Sigmoid colon (tissue), 7 donors: ENCODE results near the gene DEFB114. TPM values are rescaled to one million over a fixed set of nuclear protein-coding genes. Genes with fewer than 3 reads are reported as not detected.

ENCODE experiments used
- DNase-seq: peaks from one replicate; pipeline ENCODE4 v3.0.0-alpha.2; 2019
- H3K27ac ChIP-seq, 4 donors: fragments of 200-600 bp; sonication (generic); one replicate each; pipeline ENCODE4 v1.5.1; 2016 to 2019; ENCODE audit warnings: mild to moderate bottlenecking in 1 of 4
- H3K27me3 ChIP-seq, 3 donors: fragments of 200-600 bp; sonication (generic); one replicate each; pipeline ENCODE4 v1.5.1; 2019; ENCODE audit warnings: mild to moderate bottlenecking in 1 of 3
- H3K36me3 ChIP-seq, 4 donors: fragments of 200-600 bp; sonication (generic); one replicate each; pipeline ENCODE4 v1.5.1; 2016 to 2019
- H3K4me1 ChIP-seq, 4 donors: fragments of 200-600 bp; sonication (generic); one replicate each; pipeline ENCODE4 v1.5.1; 2017 to 2019
- H3K4me3 ChIP-seq, 4 donors: fragments of 200-600 bp; sonication (generic); one replicate each; pipeline ENCODE4 v1.5.1; 2017 to 2019; ENCODE audit warnings: mild to moderate bottlenecking in 2 of 4, moderate library complexity in 1 of 4
- H3K9me3 ChIP-seq, 4 donors: fragments of 200-600 bp in 3 of 4; sonication (generic) in 3 of 4; one replicate each; pipeline versions ENCODE4 v1.5.1 to v1.6.1; 2013 to 2019
- CTCF ChIP-seq, 4 experiments: fragments of 450-650 bp in 3 of 4; fragments of 200-600 bp in 1 of 4; IDR thresholded peaks; one replicate each; pipeline ENCODE4 v1.5.1; 2016 to 2019; ENCODE audit warnings: antibody characterized with exemption in 4 of 4, mild to moderate bottlenecking in 3 of 4, moderate library complexity in 2 of 4
- EP300 ChIP-seq, 4 donors: sonication (generic); formaldehyde crosslinking; IDR thresholded peaks; one replicate each; pipeline ENCODE4 v1.6.1; 2017; ENCODE audit warnings: antibody characterized with exemption in 4 of 4
- POLR2A ChIP-seq, 2 donors: fragments of 450-650 bp; IDR thresholded peaks; one replicate each; pipeline ENCODE4 v1.6.1; 2016; ENCODE audit warnings: antibody characterized with exemption in 2 of 2, mild to moderate bottlenecking in 2 of 2, moderate library complexity in 2 of 2
- POLR2AphosphoS5 ChIP-seq, 4 donors: sonication (generic); formaldehyde crosslinking; IDR thresholded peaks; one replicate each; pipeline ENCODE4 v1.6.1; 2017; ENCODE audit warnings: antibody characterized with exemption in 4 of 4
- WGBS, 2 donors: extraction: QIAGEN DNeasy Blood & Tissue Kit; methylation state at CpG; one replicate each; pipeline ENCODE4 v1.1.7; 2013; 5-methylcytosine and 5-hydroxymethylcytosine counted together
- intact Hi-C: fragments of 100-400 bp; cut with DNase I; formaldehyde crosslinking; loops from one replicate; pipeline ENCODE4 v1.15.1; 2023
- polyA plus RNA-seq, 3 donors: library from polyadenylated mRNA; stranded (reverse); fragments of 200-250 nt; gene quantifications; one replicate each; pipeline ENCODE4 v1.2.3, GENCODE V29; 2013
- total RNA-seq, 4 donors: library from RNA; depleted of rRNA; stranded (reverse); fragments of >200 nt; gene quantifications; one replicate each; pipeline ENCODE4 v1.1.0, GENCODE V29; 2016
- donor health status: healthy with polysubstance abuse.
- donor health status: Bipolar disorder and iron deficiency.
- donor health status: healthy.

The DEFB114 gene, protein sequence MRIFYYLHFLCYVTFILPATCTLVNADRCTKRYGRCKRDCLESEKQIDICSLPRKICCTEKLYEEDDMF
- total RNA-seq (not detected), polyA plus RNA-seq (not detected)

DNA sequence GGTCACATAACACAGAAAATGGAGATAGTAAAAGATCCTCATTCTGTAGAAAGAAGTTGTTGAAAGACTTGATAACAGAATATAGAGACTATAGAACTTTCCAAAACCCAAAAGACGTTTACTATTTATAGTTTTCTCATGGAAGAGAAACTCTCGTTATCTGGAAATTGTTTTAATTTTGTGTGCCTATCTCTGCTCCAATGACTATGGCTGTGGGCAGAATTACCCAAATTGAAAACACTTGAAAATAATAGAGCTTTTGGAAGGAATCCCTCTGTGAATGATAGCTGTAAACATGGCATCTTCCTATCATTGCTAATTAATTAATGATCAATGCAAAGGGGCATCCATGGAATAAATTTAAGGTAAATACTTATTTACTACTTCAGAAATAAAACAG is at the start of gene DEFB114:
Gene DEFB114, minus strand, starts transcription at position 101 of the 400 bp plus-strand sequence. Its CDS starts 59 bp downstream, at position 42.
- H3K36me3 ChIP-seq: no peaks in the 10 kb centered on the region
- TF ChIP-seq POLR2A (IDR thresholded peaks at IDR 0.05): no peak
- no peak for TF ChIP-seq CTCF (IDR thresholded peaks at IDR 0.05)
- 56 to 76% methylated on average over 2 of the region's 2 CpGs for WGBS, 2 donors
- H3K4me1 ChIP-seq: no peaks in the 10 kb centered on the region
- H3K27me3 ChIP-seq: no peaks in the 10 kb centered on the region
- no peak within 1 kb of the TSS for H3K4me3 ChIP-seq
- no peak within 1 kb of the TSS for H3K27ac ChIP-seq
- no peak for DNase-seq
- intact Hi-C loops: no loop called here
- no peaks in the 10 kb centered on the region for H3K9me3 ChIP-seq

DNA sequence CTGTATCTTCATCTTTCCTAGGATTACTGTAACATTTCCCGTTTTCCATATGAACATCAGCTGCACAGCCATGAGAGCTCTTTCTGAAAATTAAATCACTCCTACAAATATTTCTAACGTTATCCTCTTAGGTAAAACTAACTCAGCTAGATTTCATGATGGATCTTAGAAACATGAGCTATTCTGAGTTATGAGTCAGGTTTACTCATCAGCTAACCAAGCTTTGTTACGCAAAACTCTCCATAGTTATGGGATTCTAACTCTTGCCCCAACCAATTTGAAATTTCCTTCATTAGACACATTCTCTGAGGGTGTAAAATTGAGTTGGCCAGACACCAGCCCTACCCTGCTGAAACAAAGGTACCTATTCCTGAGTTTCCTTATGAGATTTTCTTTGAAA is 43.9 kb upstream of the DEFB114 start:
- Histone ChIP-seq H3K27ac (no peak overlapping the region), H3K36me3 (no peaks in the 10 kb centered on the region), H3K9me3 (no peaks in the 10 kb centered on the region), H3K4me1 (no peaks in the 10 kb centered on the region), H3K27me3 (no peaks in the 10 kb centered on the region), H3K4me3 (no peak overlapping the region)
- DNase-seq: no peak
- intact Hi-C loops: no loop called here
- WGBS, 2 donors: 83 to 87% methylated on average over 3 of the region's 3 CpGs
- TF ChIP-seq POLR2AphosphoS5 (IDR thresholded peaks at IDR 0.05) (no peak), POLR2A (IDR thresholded peaks at IDR 0.05) (no peak), CTCF (IDR thresholded peaks at IDR 0.05) (no peak), EP300 (IDR thresholded peaks at IDR 0.05) (no peak)

GRCh38 chr6:50003139-50003538 is 39.2 kb upstream of the DEFB114 start:
- Histone ChIP-seq H3K4me3 (no peak overlapping the region), H3K9me3 (no peaks in the 10 kb centered on the region), H3K4me1 (no peaks in the 10 kb centered on the region), H3K36me3 (no peaks in the 10 kb centered on the region), H3K27me3 (no peaks in the 10 kb centered on the region), H3K27ac (no peak overlapping the region)
- DNase-seq: no peak
- intact Hi-C loops: no loop called here
- 39 to 60% methylated on average over 3 of the region's 3 CpGs for WGBS, 2 donors
- TF ChIP-seq POLR2A (IDR thresholded peaks at IDR 0.05): no peak
- no peak for TF ChIP-seq CTCF (IDR thresholded peaks at IDR 0.05)
- no peak for TF ChIP-seq EP300 (IDR thresholded peaks at IDR 0.05)
- TF ChIP-seq POLR2AphosphoS5 (IDR thresholded peaks at IDR 0.05): no peak

DNA sequence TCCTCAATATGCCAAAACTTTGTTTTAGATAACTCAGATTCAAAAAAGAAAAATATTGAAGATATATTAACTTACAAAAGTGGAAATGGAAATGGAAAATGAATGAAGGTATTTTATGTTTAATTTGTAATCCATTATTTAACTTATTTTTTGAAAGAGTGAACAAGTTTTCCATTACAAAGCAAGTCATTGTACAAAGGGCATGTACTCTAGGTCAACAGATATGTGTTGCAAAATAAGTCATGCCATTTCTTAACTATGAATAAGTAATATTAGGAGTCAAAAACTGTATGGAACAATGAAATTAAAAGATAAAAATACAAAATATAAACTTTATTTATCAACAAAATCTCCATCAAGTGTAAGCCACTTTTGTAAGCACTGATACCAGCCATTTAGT is 31.3 kb upstream of the DEFB114 start:
- Histone ChIP-seq H3K4me3 (no peak overlapping the region), H3K27me3 (no peaks in the 10 kb centered on the region), H3K9me3 (no peaks in the 10 kb centered on the region), H3K27ac (no peak overlapping the region), H3K4me1 (no peaks in the 10 kb centered on the region), H3K36me3 (no peaks in the 10 kb centered on the region)
- TF ChIP-seq POLR2A (IDR thresholded peaks at IDR 0.05) (no peak), POLR2AphosphoS5 (IDR thresholded peaks at IDR 0.05) (no peak), EP300 (IDR thresholded peaks at IDR 0.05) (no peak), CTCF (IDR thresholded peaks at IDR 0.05) (no peak)
- no peak for DNase-seq
- intact Hi-C loops: no loop called here

GRCh38 chr6:49988900-49989299 is 24.9 kb upstream of the DEFB114 start:
- TF ChIP-seq POLR2A (IDR thresholded peaks at IDR 0.05) (no peak), CTCF (IDR thresholded peaks at IDR 0.05) (no peak), EP300 (IDR thresholded peaks at IDR 0.05) (no peak), POLR2AphosphoS5 (IDR thresholded peaks at IDR 0.05) (no peak)
- no peak overlapping the region for H3K27ac ChIP-seq
- intact Hi-C loops: no loop called here
- H3K9me3 ChIP-seq: peaks cover 0 to 1% (median 0%) of the 10 kb centered on the region in 4 donors
- DNase-seq: no peak
- H3K27me3 ChIP-seq: no peaks in the 10 kb centered on the region
- H3K36me3 ChIP-seq: no peaks in the 10 kb centered on the region
- 66 to 76% methylated on average over 2 of the region's 2 CpGs for WGBS, 2 donors
- peaks cover 0 to 8% (median 3%) of the 10 kb centered on the region in 4 donors for H3K4me1 ChIP-seq
- H3K4me3 ChIP-seq: no peak overlapping the region
